Left renal cortex interstitium (tissue), 4 donors: ENCODE measurements around the gene CAMK2B. TPM values are rescaled to one million over a fixed set of nuclear protein-coding genes. Genes with fewer than 3 reads are reported as not detected.
A peak's percentile ranks its signal among the peaks of the same experiment; 100 is the strongest.

Experiments
- DNase-seq, 4 donors: peaks; one replicate each; pipeline ENCODE4 v3.0.0-alpha.2; 2013; ENCODE audit warnings: low read depth in 4 of 4, low spot score in 2 of 4, missing footprints in 1 of 4
- polyA plus RNA-seq, 4 donors: library from polyadenylated mRNA; unstranded; fragments of 120-200 nt; gene quantifications; one replicate each; pipeline ENCODE4 v1.2.1, GENCODE V29; 2013; ENCODE audit not compliant: insufficient read length in 4 of 4

Gene CAMK2B
- polyA plus RNA-seq, 4 donors, result 1.7 to 4.3 (median 3.1) TPM

GRCh38 chr7:44310221-44310848 is 15.1 kb downstream of the CAMK2B start:
- DNase-seq, result no peak

- DNase-seq, result peak in 1 of 4 donors; percentile 50
These were observed 15.9 kb downstream of the CAMK2B start for GRCh38 chr7:44309271-44310091.

- DNase-seq, result no peak
These were observed 16.7 kb downstream of the CAMK2B start for GRCh38 chr7:44308596-44309270.

- no peak for DNase-seq
These were observed 17.3 kb downstream of the CAMK2B start for GRCh38 chr7:44307905-44308595.

- DNase-seq, result peak in 1 of 4 donors; percentile 32
These were observed 18.0 kb downstream of the CAMK2B start for GRCh38 chr7:44307301-44307900.

GRCh38 chr7:44306606-44307005 is 18.8 kb downstream of the CAMK2B start:
- no peak for DNase-seq

- no peak for DNase-seq
These were observed 19.6 kb downstream of the CAMK2B start for GRCh38 chr7:44305564-44306507.

- no peak for DNase-seq
These were observed 30.9 kb downstream of the CAMK2B start for GRCh38 chr7:44294325-44295069.

- no peak for DNase-seq
These were observed 31.7 kb downstream of the CAMK2B start for GRCh38 chr7:44293561-44294324.

- DNase-seq, result no peak
These were observed 32.4 kb downstream of the CAMK2B start for GRCh38 chr7:44292876-44293560.

- no peak for DNase-seq
These were observed 33.0 kb downstream of the CAMK2B start for GRCh38 chr7:44292420-44292817.

- DNase-seq, result no peak
These were observed 33.5 kb downstream of the CAMK2B start for GRCh38 chr7:44291733-44292419.

GRCh38 chr7:44291066-44291732 is 34.2 kb downstream of the CAMK2B start:
- DNase-seq, result peak in 1 of 4 donors; percentile 59

- DNase-seq, result no peak
These were observed 35.2 kb downstream of the CAMK2B start for GRCh38 chr7:44290252-44290620.

GRCh38 chr7:44289341-44290251 is 35.8 kb downstream of the CAMK2B start:
- DNase-seq, result no peak
